ENCODE measurements around the gene MAGI2. TPM values are rescaled to one million over a fixed set of nuclear protein-coding genes. Genes with fewer than 3 reads are reported as not detected.

The MAGI2 gene
- total and polyA plus RNA-seq, 2 donors (not counting 3 experiments of a cell fraction or from before 2014, with no cell fraction given) = 0.28 to 6.0 TPM

DNA sequence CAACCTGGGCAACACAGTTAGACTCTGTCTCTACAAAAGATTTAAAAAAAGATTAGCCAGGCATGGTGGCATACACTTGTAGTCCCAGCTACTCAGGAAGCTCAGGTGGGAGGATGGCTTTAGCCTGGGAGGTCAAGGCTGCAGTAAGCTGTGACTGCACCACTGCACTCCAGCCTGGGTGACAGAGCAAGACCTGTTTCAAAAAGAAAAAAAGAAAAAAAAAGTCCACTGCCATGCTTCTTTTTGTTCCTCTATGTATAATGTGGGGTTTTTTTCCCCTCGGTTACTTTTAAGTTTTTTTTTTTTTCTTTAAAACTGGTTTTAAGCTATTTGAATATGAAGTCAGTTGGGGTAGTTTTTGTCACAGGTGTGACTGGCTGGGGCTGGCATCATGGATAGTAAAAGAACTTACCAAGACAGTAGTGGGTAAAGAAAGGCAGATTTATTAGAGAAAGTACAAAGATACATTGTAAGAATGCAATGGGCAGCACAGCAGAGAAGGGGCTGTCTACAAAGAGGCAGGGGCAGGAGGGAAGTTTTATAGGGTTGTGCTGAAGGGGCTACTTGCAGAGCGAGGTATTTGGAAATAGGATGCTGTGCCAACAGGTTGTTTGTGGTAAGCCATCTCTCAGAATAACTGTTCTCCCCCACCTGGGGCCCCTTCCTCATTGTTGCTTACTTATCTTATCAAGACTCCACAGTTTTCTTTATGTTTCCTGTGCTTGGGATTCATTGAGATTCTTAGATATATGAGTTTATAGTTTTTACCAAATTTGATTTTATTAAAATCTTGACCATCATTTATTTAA, 1477.6 kb downstream of the MAGI2 start:
- no peak overlapping the region for H3K9ac ChIP-seq (replicated peaks; ENCODE audit: extremely low read depth, insufficient read depth, low read length)
- H3K27me3 ChIP-seq (ENCODE audit: control insufficient read depth in 2 of 2, insufficient read depth in 2 of 2, low read length in 2 of 2) = no peaks in the 10 kb centered on the region
- H3K79me2 ChIP-seq (ENCODE audit: control insufficient read depth, insufficient read depth, low read length) = no peaks in the 10 kb centered on the region
- H4K20me1 ChIP-seq (replicated peaks; ENCODE audit: control insufficient read depth, extremely low read depth, insufficient read depth, low read length) = no peaks in the 10 kb centered on the region
- intact Hi-C loops (cut with micrococcal nuclease) (no loop called here), dilution Hi-C loops (cut with MboI; ENCODE audit: extremely low pct_ligation_motif_present, low sequenced_read_pairs) (no loop called here)
- no peak for FAIRE-seq
- BruUV-seq (replicated peaks) = no TSS peak
- H2AFZ ChIP-seq (ENCODE audit: low read depth, low read length) = no peak overlapping the region
- CTCF ChIA-PET = no interaction called here
- no peak overlapping the region for H3K4me2 ChIP-seq (ENCODE audit: insufficient read depth, low read length)
- TF ChIP-seq POLR2AphosphoS5 (IDR thresholded peaks at IDR 0.05; ENCODE audit: insufficient read depth, low read depth, low read length) = no peak
- TF ChIP-seq GATA2 (IDR thresholded peaks at IDR 0.05; ENCODE audit: insufficient read depth, insufficient read length, low read depth, low read length) = no peak
- no peak for TF ChIP-seq MYC (IDR thresholded peaks at IDR 0.05; ENCODE audit: low read depth, low read length)
- TF ChIP-seq, protein P1, sequence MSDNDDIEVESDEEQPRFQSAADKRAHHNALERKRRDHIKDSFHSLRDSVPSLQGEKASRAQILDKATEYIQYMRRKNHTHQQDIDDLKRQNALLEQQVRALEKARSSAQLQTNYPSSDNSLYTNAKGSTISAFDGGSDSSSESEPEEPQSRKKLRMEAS (IDR thresholded peaks at IDR 0.05; ENCODE audit: insufficient read depth, insufficient read length) = no peak
- TF ChIP-seq EZH2 (IDR thresholded peaks at IDR 0.05; ENCODE audit: borderline replicate concordance, low read depth, low read length, severe bottlenecking) = no peak
- TF ChIP-seq, protein P2, sequence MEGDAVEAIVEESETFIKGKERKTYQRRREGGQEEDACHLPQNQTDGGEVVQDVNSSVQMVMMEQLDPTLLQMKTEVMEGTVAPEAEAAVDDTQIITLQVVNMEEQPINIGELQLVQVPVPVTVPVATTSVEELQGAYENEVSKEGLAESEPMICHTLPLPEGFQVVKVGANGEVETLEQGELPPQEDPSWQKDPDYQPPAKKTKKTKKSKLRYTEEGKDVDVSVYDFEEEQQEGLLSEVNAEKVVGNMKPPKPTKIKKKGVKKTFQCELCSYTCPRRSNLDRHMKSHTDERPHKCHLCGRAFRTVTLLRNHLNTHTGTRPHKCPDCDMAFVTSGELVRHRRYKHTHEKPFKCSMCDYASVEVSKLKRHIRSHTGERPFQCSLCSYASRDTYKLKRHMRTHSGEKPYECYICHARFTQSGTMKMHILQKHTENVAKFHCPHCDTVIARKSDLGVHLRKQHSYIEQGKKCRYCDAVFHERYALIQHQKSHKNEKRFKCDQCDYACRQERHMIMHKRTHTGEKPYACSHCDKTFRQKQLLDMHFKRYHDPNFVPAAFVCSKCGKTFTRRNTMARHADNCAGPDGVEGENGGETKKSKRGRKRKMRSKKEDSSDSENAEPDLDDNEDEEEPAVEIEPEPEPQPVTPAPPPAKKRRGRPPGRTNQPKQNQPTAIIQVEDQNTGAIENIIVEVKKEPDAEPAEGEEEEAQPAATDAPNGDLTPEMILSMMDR (IDR thresholded peaks at IDR 0.05; ENCODE audit: extremely low read depth in 1 of 2, insufficient read depth in 1 of 2, low read depth in 1 of 2, low read length in 2 of 2) = no peak
- TF ChIP-seq JUN (IDR thresholded peaks at IDR 0.05; ENCODE audit: borderline replicate concordance, insufficient read depth, insufficient read length, low read depth) = no peak
- TF ChIP-seq POLR2A (IDR thresholded peaks at IDR 0.05; ENCODE audit: low read depth, low read length) = no peak
- TF ChIP-seq FOS (IDR thresholded peaks at IDR 0.05; ENCODE audit: borderline replicate concordance, insufficient read depth, low read length) = no peak
- H3K36me3 ChIP-seq (ENCODE audit: control insufficient read depth in 2 of 2, extremely low read depth in 1 of 2, insufficient read depth in 2 of 2, low read length in 2 of 2) = no peaks in the 10 kb centered on the region
- H3K4me3 ChIP-seq (replicated peaks in 1 of 3; ENCODE audit: insufficient read depth in 1 of 3, low read depth in 1 of 3, low read length in 3 of 3) = no peak overlapping the region
- DNase-seq (ENCODE audit: low read depth, low spot score) = peak; percentile 3
- H3K9me3 ChIP-seq (replicated peaks; ENCODE audit: control insufficient read depth, insufficient read depth, low read length) = no peaks in the 10 kb centered on the region
- POLR2A ChIA-PET = interaction anchor here (0.7 kb wide), 1 partner anchor 480 kb away, joined by 3 read pairs; no protein-coding TSS in a partner anchor
- no peaks in the 10 kb centered on the region for H3K9me1 ChIP-seq (replicated peaks; ENCODE audit: control insufficient read depth, extremely low read depth, insufficient read depth, low read length)
- no peaks in the 10 kb centered on the region for H3K4me1 ChIP-seq (ENCODE audit: control insufficient read depth, extremely low read depth, insufficient read depth, low read length)
- H3K27ac ChIP-seq (ENCODE audit: insufficient read depth, low read depth, low read length) = no peak overlapping the region
